Central memory CD8-positive, alpha-beta T cell (primary cell): ENCODE data around the gene SUSD1.

Experiments used
- ATAC-seq: fragments of 150-1000 bp; cut with Tn5 transposase; replicated peaks from 2 replicates; pipeline ENCODE4 v1.10.0; 2022; ENCODE audit warnings: mild to moderate bottlenecking, moderate FRiP score, moderate number of reproducible peaks; ENCODE audit not compliant: poor library complexity, severe bottlenecking; ENCODE audit errors: extremely low read depth
- DNase-seq, 2 donors: peaks; one replicate each; pipeline ENCODE4 v3.0.0; 2021; ENCODE audit warnings: low spot score in 2 of 2
- H3K27ac Mint-ChIP-seq: one replicate; pipeline ENCODE4 v1.8.0; 2022; ENCODE audit warnings: low read depth, mild to moderate bottlenecking, moderate library complexity, mixed read lengths
- H3K27me3 Mint-ChIP-seq: one replicate; pipeline ENCODE4 v1.8.0; 2022; ENCODE audit warnings: mixed read lengths
- H3K36me3 Mint-ChIP-seq: one replicate; pipeline ENCODE4 v1.8.0; 2022; ENCODE audit warnings: mild to moderate bottlenecking, moderate library complexity, mixed read lengths; ENCODE audit not compliant: insufficient read depth
- H3K4me1 Mint-ChIP-seq: one replicate; pipeline ENCODE4 v1.8.0; 2022; ENCODE audit warnings: mixed read lengths
- H3K4me3 Mint-ChIP-seq: one replicate; pipeline ENCODE4 v1.8.0; 2022; ENCODE audit warnings: mild to moderate bottlenecking, moderate library complexity, mixed read lengths
- H3K9me3 Mint-ChIP-seq: one replicate; pipeline ENCODE4 v1.8.0; 2022; ENCODE audit warnings: mixed read lengths

SUSD1 gene

GRCh38 chr9:112046181-112046580 lies 128.9 kb downstream of the SUSD1 start:
- H3K27ac Mint-ChIP-seq = no peak overlapping the region
- no peaks in the 10 kb centered on the region for H3K9me3 Mint-ChIP-seq
- H3K36me3 Mint-ChIP-seq = peaks cover 8% of the 10 kb centered on the region
- H3K4me3 Mint-ChIP-seq = no peak overlapping the region
- DNase-seq (no peak), ATAC-seq (no peak)
- H3K27me3 Mint-ChIP-seq = no peaks in the 10 kb centered on the region
- peaks cover 14% of the 10 kb centered on the region for H3K4me1 Mint-ChIP-seq

GRCh38 chr9:112044881-112045280 lies 130.2 kb downstream of the SUSD1 start:
- Mint-ChIP-seq H3K4me3 (no peak overlapping the region), H3K4me1 (peaks cover 16% of the 10 kb centered on the region), H3K27me3 (no peaks in the 10 kb centered on the region)

GRCh38 chr9:112044186-112044585 lies 130.9 kb downstream of the SUSD1 start:
- Mint-ChIP-seq H3K4me3 (no peak overlapping the region), H3K36me3 (peaks cover 11% of the 10 kb centered on the region), H3K4me1 (peaks cover 20% of the 10 kb centered on the region), H3K9me3 (no peaks in the 10 kb centered on the region), H3K27me3 (no peaks in the 10 kb centered on the region), H3K27ac (no peak overlapping the region)
- ATAC-seq (no peak), DNase-seq (no peak)

More at GRCh38 chr9:112044881-112045280, 130.2 kb downstream of the SUSD1 start:
- ATAC-seq = no peak
- H3K27ac Mint-ChIP-seq = no peak overlapping the region
- H3K9me3 Mint-ChIP-seq = no peaks in the 10 kb centered on the region
- peaks cover 8% of the 10 kb centered on the region for H3K36me3 Mint-ChIP-seq
- DNase-seq = no peak

- H3K27me3 Mint-ChIP-seq = no peaks in the 10 kb centered on the region
- peaks cover 26% of the 10 kb centered on the region for H3K4me1 Mint-ChIP-seq
- ATAC-seq = no peak
- H3K36me3 Mint-ChIP-seq = peaks cover 11% of the 10 kb centered on the region
- no peak for DNase-seq
- H3K27ac Mint-ChIP-seq = no peak overlapping the region
- no peak overlapping the region for H3K4me3 Mint-ChIP-seq
- no peaks in the 10 kb centered on the region for H3K9me3 Mint-ChIP-seq
Measured at GRCh38 chr9:112043423-112043822, 131.7 kb downstream of the SUSD1 start.

- no peak for ATAC-seq
- Mint-ChIP-seq H3K27me3 (no peaks in the 10 kb centered on the region), H3K4me1 (peaks cover 28% of the 10 kb centered on the region), H3K36me3 (peaks cover 13% of the 10 kb centered on the region), H3K9me3 (no peaks in the 10 kb centered on the region), H3K4me3 (no peak overlapping the region), H3K27ac (no peak overlapping the region)
- DNase-seq = no peak
Measured at GRCh38 chr9:112042769-112043168, 132.3 kb downstream of the SUSD1 start.

- no peak for DNase-seq
- no peak overlapping the region for H3K4me3 Mint-ChIP-seq
- no peaks in the 10 kb centered on the region for H3K27me3 Mint-ChIP-seq
- no peak overlapping the region for H3K27ac Mint-ChIP-seq
- no peak for ATAC-seq
- H3K36me3 Mint-ChIP-seq = peaks cover 13% of the 10 kb centered on the region
- peaks cover 29% of the 10 kb centered on the region for H3K4me1 Mint-ChIP-seq
- no peaks in the 10 kb centered on the region for H3K9me3 Mint-ChIP-seq
Measured at GRCh38 chr9:112042244-112042638, 132.9 kb downstream of the SUSD1 start.

GRCh38 chr9:112041536-112042243 lies 133.4 kb downstream of the SUSD1 start:
- H3K36me3 Mint-ChIP-seq = peaks cover 10% of the 10 kb centered on the region
- DNase-seq (no peak), ATAC-seq (no peak)
- H3K9me3 Mint-ChIP-seq = no peaks in the 10 kb centered on the region
- H3K27me3 Mint-ChIP-seq = no peaks in the 10 kb centered on the region
- peaks cover 34% of the 10 kb centered on the region for H3K4me1 Mint-ChIP-seq
- no peak overlapping the region for H3K4me3 Mint-ChIP-seq
- no peak overlapping the region for H3K27ac Mint-ChIP-seq

- Mint-ChIP-seq H3K36me3 (peaks cover 10% of the 10 kb centered on the region), H3K27ac (no peak overlapping the region), H3K9me3 (no peaks in the 10 kb centered on the region), H3K4me3 (no peak overlapping the region), H3K4me1 (peaks cover 34% of the 10 kb centered on the region), H3K27me3 (no peaks in the 10 kb centered on the region)
- no peak for ATAC-seq
- no peak for DNase-seq
Measured at GRCh38 chr9:112041199-112041535, 133.9 kb downstream of the SUSD1 start.

GRCh38 chr9:112038017-112038408 lies 137.1 kb downstream of the SUSD1 start:
- no peak overlapping the region for H3K27ac Mint-ChIP-seq

GRCh38 chr9:112037281-112038016 lies 137.6 kb downstream of the SUSD1 start:
- Mint-ChIP-seq H3K4me3 (peak overlapping the region; percentile 48), H3K27ac (no peak overlapping the region), H3K36me3 (peaks cover 10% of the 10 kb centered on the region), H3K9me3 (no peaks in the 10 kb centered on the region), H3K27me3 (no peaks in the 10 kb centered on the region), H3K4me1 (peaks cover 49% of the 10 kb centered on the region)
- peak; percentile 26 to 60 for DNase-seq
- peak; percentile 99 for ATAC-seq

More at GRCh38 chr9:112038017-112038408, 137.1 kb downstream of the SUSD1 start:
- H3K4me1 Mint-ChIP-seq = peaks cover 49% of the 10 kb centered on the region
- DNase-seq = no peak
- H3K27me3 Mint-ChIP-seq = no peaks in the 10 kb centered on the region
- peak overlapping the region; percentile 48 for H3K4me3 Mint-ChIP-seq
- peak; percentile 47 for ATAC-seq
- no peaks in the 10 kb centered on the region for H3K9me3 Mint-ChIP-seq
- peaks cover 10% of the 10 kb centered on the region for H3K36me3 Mint-ChIP-seq

GRCh38 chr9:112035166-112035826 lies 139.8 kb downstream of the SUSD1 start:
- no peak for ATAC-seq
- Mint-ChIP-seq H3K27ac (no peak overlapping the region), H3K9me3 (no peaks in the 10 kb centered on the region), H3K36me3 (peaks cover 7% of the 10 kb centered on the region), H3K4me3 (no peak overlapping the region), H3K27me3 (no peaks in the 10 kb centered on the region), H3K4me1 (peaks cover 53% of the 10 kb centered on the region)
- DNase-seq = no peak

GRCh38 chr9:112034216-112034611 lies 140.9 kb downstream of the SUSD1 start:
- Mint-ChIP-seq H3K27me3 (no peaks in the 10 kb centered on the region), H3K9me3 (no peaks in the 10 kb centered on the region), H3K27ac (no peak overlapping the region), H3K4me3 (no peak overlapping the region), H3K36me3 (peaks cover 2% of the 10 kb centered on the region), H3K4me1 (peaks cover 53% of the 10 kb centered on the region)
- DNase-seq = no peak
- ATAC-seq = no peak
